ENCODE data around the gene NUP85.
"Not testable (repeated sequence)": the region's sequence is repeated elsewhere in the genome, so short reads cannot be mapped to it uniquely, and the experiment has no call there.

The NUP85 gene

GRCh38 chr17:75205037-75205792 is at the start of gene NUP85:
NUP85 (plus strand) TSS chr17:75205679; CDS start chr17:75205762, 83 bp downstream.
- peak; percentile 92 for DNase-seq

- not testable (repeated sequence) for DNase-seq
Observed at GRCh38 chr17:75158480-75158879, 47.0 kb upstream of the NUP85 start.

GRCh38 chr17:75159196-75160031 is 46.1 kb upstream of the NUP85 start:
- DNase-seq = no peak

GRCh38 chr17:75160211-75160610 is 45.3 kb upstream of the NUP85 start:
- no peak for DNase-seq

GRCh38 chr17:75163074-75163473 is 42.4 kb upstream of the NUP85 start:
- DNase-seq = no peak

- not testable (repeated sequence) for DNase-seq
Observed at GRCh38 chr17:75164606-75165005, 40.9 kb upstream of the NUP85 start.

GRCh38 chr17:75168998-75169397 is 36.5 kb upstream of the NUP85 start:
- DNase-seq = no peak

GRCh38 chr17:75173526-75173925 is 32.0 kb upstream of the NUP85 start:
- DNase-seq = no peak

GRCh38 chr17:75174996-75175395 is 30.5 kb upstream of the NUP85 start:
- no peak for DNase-seq

GRCh38 chr17:75176625-75177024 is 28.9 kb upstream of the NUP85 start:
- DNase-seq = no peak

- DNase-seq = no peak
Observed at GRCh38 chr17:75178453-75178852, 27.0 kb upstream of the NUP85 start.

- DNase-seq = no peak
Observed at GRCh38 chr17:75181110-75181509, 24.4 kb upstream of the NUP85 start.

GRCh38 chr17:75181608-75182318 is 23.7 kb upstream of the NUP85 start:
- DNase-seq = no peak

GRCh38 chr17:75182319-75182568 is 23.2 kb upstream of the NUP85 start:
- no peak for DNase-seq

GRCh38 chr17:75182569-75183436 is 22.7 kb upstream of the NUP85 start, which contains the start of gene SUMO2:
SUMO2 (minus strand) TSS chr17:75182959; CDS start chr17:75182834, 125 bp downstream.
- peak; percentile 67 for DNase-seq

GRCh38 chr17:75183999-75184884 is 21.2 kb upstream of the NUP85 start:
- no peak for DNase-seq

GRCh38 chr17:75188614-75189013 is 16.9 kb upstream of the NUP85 start:
- no peak for DNase-seq

GRCh38 chr17:75191584-75191983 is 13.9 kb upstream of the NUP85 start:
- no peak for DNase-seq

- DNase-seq = no peak
Observed at GRCh38 chr17:75194879-75195278, 10.6 kb upstream of the NUP85 start.

- no peak for DNase-seq
Observed at GRCh38 chr17:75199886-75200618, 5.4 kb upstream of the NUP85 start.

GRCh38 chr17:75205793-75206163 is 299 bp downstream of the NUP85 start:
- no peak for DNase-seq

Data from SHP77 treated with DMSO at 0.1 percent for 48 hours (cell line).